B cell (primary cell): ENCODE measurements around the gene LENG8. TPM values are rescaled to one million over a fixed set of nuclear protein-coding genes. Genes with fewer than 3 reads are reported as not detected.

Experiments used
- ATAC-seq: fragments of 200-7000 bp; cut with Tn5 transposase; one replicate; pipeline ENCODE4 v1.10.0; 2021; ENCODE audit warnings: low read depth, mild to moderate bottlenecking, moderate number of reproducible peaks, moderate library complexity
- CTCF ChIA-PET: fragments of 350-600 bp; sonication (Branson Sonifier 250); formaldehyde crosslinking; loops from one replicate; lab custom pipeline; 2021; ENCODE audit warnings: antibody characterized with exemption, inconsistent platforms; lab: Charles Lee
- POLR2A ChIA-PET: fragments of 350-600 bp; sonication (Branson Sonifier 250); formaldehyde crosslinking; loops from one replicate; lab custom pipeline; 2021; ENCODE audit warnings: antibody characterized with exemption; lab: Charles Lee
- DNase-seq: peaks from one replicate; pipeline ENCODE4 v3.0.0; 2013
- H2AFZ ChIP-seq: 2 replicates; pipeline ENCODE4 v1.6.1; 2012; ENCODE audit warnings: mild to moderate bottlenecking, low read depth, low read length; ENCODE audit not compliant: insufficient read depth, poor library complexity, severe bottlenecking
- H3K27ac ChIP-seq, 2 donors: 1 replicate in 1 of 2; 2 replicates in 1 of 2; pipeline ENCODE4 v1.5.1; 2012 to 2013; ENCODE audit warnings: low read length in 2 of 2, mild to moderate bottlenecking in 2 of 2, moderate library complexity in 1 of 2
- H3K27me3 ChIP-seq, 4 experiments: fragments of 200-600 bp in 1 of 4; sonication (generic) in 1 of 4; replicated peaks in 1 of 4; 1 replicate in 2 of 4; 2 replicates in 2 of 4; pipeline versions ENCODE4 v1.6.1 to v1.7.0; 2013 to 2016; ENCODE audit warnings: low read length in 3 of 4, mild to moderate bottlenecking in 2 of 4, mixed read lengths in 1 of 4, moderate library complexity in 1 of 4; ENCODE audit not compliant: insufficient read depth in 4 of 4, control insufficient read depth in 3 of 4; ENCODE audit errors: control extremely low read depth in 1 of 4
- H3K36me3 ChIP-seq, 2 experiments: replicated peaks in 1 of 2; 1 replicate in 1 of 2; 2 replicates in 1 of 2; pipeline versions ENCODE4 v1.6.1 to v1.7.1; 2013; ENCODE audit warnings: low read length in 1 of 2; ENCODE audit not compliant: insufficient read depth in 2 of 2, control insufficient read depth in 1 of 2; ENCODE audit errors: control extremely low read depth in 1 of 2, extremely low read depth in 1 of 2
- H3K4me1 ChIP-seq, 2 donors: fragments of 200-600 bp in 1 of 2; sonication (generic) in 1 of 2; 1 replicate in 1 of 2; 2 replicates in 1 of 2; pipeline versions ENCODE4 v1.5.1 to v1.6.1; 2013 to 2017; ENCODE audit warnings: low read length in 2 of 2; ENCODE audit not compliant: control insufficient read depth in 2 of 2, insufficient read depth in 2 of 2
- H3K4me2 ChIP-seq: replicated peaks from 2 replicates; pipeline ENCODE3; 2012; ENCODE audit warnings: mild to moderate bottlenecking, low read depth, low read length; ENCODE audit not compliant: poor library complexity, severe bottlenecking
- H3K4me3 ChIP-seq, 5 experiments: fragments of 200-600 bp in 1 of 5; sonication (generic) in 1 of 5; 1 replicate in 3 of 5; 2 replicates in 2 of 5; pipeline versions ENCODE4 v1.5.1 to v1.7.0; 2011 to 2016; ENCODE audit warnings: low read length in 4 of 5, mild to moderate bottlenecking in 4 of 5, low read depth in 2 of 5, control low read depth in 1 of 5, moderate library complexity in 1 of 5; ENCODE audit not compliant: insufficient read depth in 1 of 5; ENCODE audit errors: control extremely low read depth in 1 of 5, extremely low read depth in 1 of 5
- H3K79me2 ChIP-seq: fragments of 200-600 bp; sonication (generic); one replicate; pipeline ENCODE4 v1.6.0; 2016; ENCODE audit warnings: low read length; ENCODE audit not compliant: control insufficient read depth, insufficient read depth
- H3K9ac ChIP-seq: fragments of 200-600 bp; sonication (generic); 2 replicates; pipeline ENCODE4 v1.6.1; 2017; ENCODE audit warnings: mild to moderate bottlenecking, low read length, moderate library complexity
- H3K9me3 ChIP-seq, 3 donors: one replicate each; pipeline versions ENCODE4 v1.6.1 to v1.7.1; 2013; ENCODE audit warnings: low read length in 2 of 3; ENCODE audit not compliant: control insufficient read depth in 2 of 3, insufficient read depth in 1 of 3; ENCODE audit errors: control extremely low read depth in 1 of 3
- H4K20me1 ChIP-seq: 2 replicates; pipeline ENCODE4 v1.6.0; 2012; ENCODE audit warnings: mild to moderate bottlenecking, low read length; ENCODE audit not compliant: insufficient read depth, control insufficient read depth, poor library complexity, severe bottlenecking
- H3K27ac Mint-ChIP-seq: one replicate; pipeline ENCODE4 v1.8.0; 2021; ENCODE audit warnings: mixed read lengths
- H3K27me3 Mint-ChIP-seq: one replicate; pipeline ENCODE4 v1.8.0; 2021; ENCODE audit warnings: mixed read lengths
- H3K4me1 Mint-ChIP-seq: one replicate; pipeline ENCODE4 v1.8.0; 2021; ENCODE audit warnings: mixed read lengths
- H3K4me3 Mint-ChIP-seq: one replicate; pipeline ENCODE4 v1.8.0; 2021; ENCODE audit warnings: mixed read lengths
- H3K9me3 Mint-ChIP-seq: one replicate; pipeline ENCODE4 v1.8.0; 2022; ENCODE audit warnings: mixed read lengths; ENCODE audit not compliant: insufficient read depth
- EZH2 ChIP-seq: IDR thresholded peaks from 2 replicates; pipeline ENCODE4 v1.6.1; 2012; ENCODE audit warnings: borderline replicate concordance, low read depth, mild to moderate bottlenecking, moderate library complexity, low read length; ENCODE audit not compliant: insufficient read depth, poor library complexity, severe bottlenecking
- WGBS: methylation state at CpG from one replicate; pipeline ENCODE4 v1.1.5; 2013; ENCODE audit warnings: missing lambda C conversion rate; ENCODE audit not compliant: insufficient coverage; 5-methylcytosine and 5-hydroxymethylcytosine counted together
- intact Hi-C: fragments of 100-400 bp; cut with micrococcal nuclease; formaldehyde crosslinking; loops from one replicate; pipeline ENCODE4 v1.10.0; 2022
- polyA plus RNA-seq: library from polyadenylated mRNA; depleted of rRNA; stranded (reverse); fragments of >200 nt; gene quantifications from 2 replicates; pipeline ENCODE4 v1.2.3, GENCODE V29; 2012
- total RNA-seq, 2 donors: library from RNA; stranded (reverse); fragments of 120-200 nt in 1 of 2; gene quantifications; 1 replicate in 1 of 2; 2 replicates in 1 of 2; pipeline versions ENCODE4 v1.2.3 to v1.2.4, GENCODE V29; 2013 to 2022
- TF ChIP-seq, protein P1 (sequence below): fragments of 200-600 bp; IDR thresholded peaks from one replicate; pipeline ENCODE4 v1.8.0; 2022; ENCODE audit warnings: antibody characterized with exemption, mild to moderate bottlenecking

LENG8 gene
- total and polyA plus RNA-seq, 2 donors (not counting 1 experiment from before 2014, with no cell fraction given) = 687 to 753 TPM

GRCh38 chr19:54459282-54460229 is 10.6 kb downstream of the LENG8 start:
- Histone ChIP-seq H3K27me3 (no peaks in the 10 kb centered on the region), H4K20me1 (peaks cover 83% of the 10 kb centered on the region), H3K4me3 (no peak overlapping the region), H3K36me3 (peaks cover 0 to 71% of the 10 kb centered on the region in 2 experiments), H3K9me3 (peaks cover 0 to 11% (median 0%) of the 10 kb centered on the region in 3 donors), H3K27ac (no peak overlapping the region), H3K4me1 (peaks cover 14 to 25% of the 10 kb centered on the region in 2 donors), H3K79me2 (peaks cover 48% of the 10 kb centered on the region), H3K4me2 (no peak overlapping the region), H3K9ac (no peak overlapping the region), H2AFZ (no peak overlapping the region)
- Mint-ChIP-seq H3K27ac (peak overlapping the region; percentile 59), H3K9me3 (no peaks in the 10 kb centered on the region), H3K4me1 (peaks cover 20% of the 10 kb centered on the region), H3K27me3 (no peaks in the 10 kb centered on the region), H3K4me3 (no peak overlapping the region)
- WGBS = 88% methylated on average over 16 of the region's 16 CpGs
- ATAC-seq = no peak
- DNase-seq = no peak
- intact Hi-C loops = loop anchor here (5.0 kb wide), 1 partner anchor 592 kb away; the partner anchor contains the start of gene MYADM
- TF ChIP-seq EZH2 = no peak
- TF ChIP-seq, protein P1, sequence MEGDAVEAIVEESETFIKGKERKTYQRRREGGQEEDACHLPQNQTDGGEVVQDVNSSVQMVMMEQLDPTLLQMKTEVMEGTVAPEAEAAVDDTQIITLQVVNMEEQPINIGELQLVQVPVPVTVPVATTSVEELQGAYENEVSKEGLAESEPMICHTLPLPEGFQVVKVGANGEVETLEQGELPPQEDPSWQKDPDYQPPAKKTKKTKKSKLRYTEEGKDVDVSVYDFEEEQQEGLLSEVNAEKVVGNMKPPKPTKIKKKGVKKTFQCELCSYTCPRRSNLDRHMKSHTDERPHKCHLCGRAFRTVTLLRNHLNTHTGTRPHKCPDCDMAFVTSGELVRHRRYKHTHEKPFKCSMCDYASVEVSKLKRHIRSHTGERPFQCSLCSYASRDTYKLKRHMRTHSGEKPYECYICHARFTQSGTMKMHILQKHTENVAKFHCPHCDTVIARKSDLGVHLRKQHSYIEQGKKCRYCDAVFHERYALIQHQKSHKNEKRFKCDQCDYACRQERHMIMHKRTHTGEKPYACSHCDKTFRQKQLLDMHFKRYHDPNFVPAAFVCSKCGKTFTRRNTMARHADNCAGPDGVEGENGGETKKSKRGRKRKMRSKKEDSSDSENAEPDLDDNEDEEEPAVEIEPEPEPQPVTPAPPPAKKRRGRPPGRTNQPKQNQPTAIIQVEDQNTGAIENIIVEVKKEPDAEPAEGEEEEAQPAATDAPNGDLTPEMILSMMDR = no peak
- CTCF ChIA-PET = no interaction called here
- POLR2A ChIA-PET = interaction anchor here (1.4 kb wide), 1 partner anchor 11 kb away, joined by 10 read pairs; the partner anchor contains the start of gene LENG8
